Caco-2 (cell line): ENCODE data around the gene C3orf62. TPM values are rescaled to one million over a fixed set of nuclear protein-coding genes. Genes with fewer than 3 reads are reported as not detected.

ENCODE experiments used
- BruUV-seq: library from RNA; stranded (reverse); fragments of 400-500 nt; replicated peaks from 2 replicates; lab custom pipeline; 2021; lab: Mats Ljungman, UMichigan
- CTCF ChIA-PET: fragments of 300-600 bp; sonication (Branson Sonifier 250); formaldehyde crosslinking; loops from one replicate; lab custom pipeline; 2022; ENCODE audit warnings: antibody characterized with exemption; lab: Charles Lee
- POLR2A ChIA-PET: fragments of 300-600 bp; sonication (Branson Sonifier 250); formaldehyde crosslinking; loops from one replicate; lab custom pipeline; 2022; ENCODE audit warnings: antibody characterized with exemption; lab: Charles Lee
- DNase-seq, 2 experiments: peaks; one replicate each; pipeline versions ENCODE4 v3.0.0 to v3.0.0-alpha.2; 2020 to 2022
- H3K27me3 ChIP-seq: replicated peaks from 2 replicates; pipeline ENCODE4 v1.6.0; 2011; ENCODE audit warnings: low read length; ENCODE audit not compliant: control insufficient read depth, insufficient read depth
- H3K36me3 ChIP-seq: 2 replicates; pipeline ENCODE4 v1.5.1; 2011; ENCODE audit warnings: low read length; ENCODE audit not compliant: control insufficient read depth, insufficient read depth
- H3K4me1 ChIP-seq: fragments of 250-450 bp; sonication (Bioruptor Pico); 2 replicates; pipeline ENCODE4 v1.5.1; 2020; ENCODE audit warnings: mild to moderate bottlenecking
- H3K4me3 ChIP-seq: 2 replicates; pipeline ENCODE4 v1.5.1; 2011; ENCODE audit warnings: low read depth, mild to moderate bottlenecking, control low read depth, low read length
- H3K9me3 ChIP-seq: fragments of 250-450 bp; sonication (Bioruptor Pico); 2 replicates; pipeline ENCODE4 v1.5.1; 2020; ENCODE audit warnings: mild to moderate bottlenecking, moderate library complexity
- H3K27ac Mint-ChIP-seq: one replicate; pipeline ENCODE4 v1.8.0; 2022; ENCODE audit warnings: mixed read lengths; ENCODE audit not compliant: unreplicated experiment
- H3K27me3 Mint-ChIP-seq: one replicate; pipeline ENCODE4 v1.8.0; 2022; ENCODE audit warnings: mixed read lengths; ENCODE audit not compliant: insufficient read depth, unreplicated experiment
- H3K36me3 Mint-ChIP-seq: one replicate; pipeline ENCODE4 v1.8.0; 2022; ENCODE audit warnings: mild to moderate bottlenecking, mixed read lengths; ENCODE audit not compliant: insufficient read depth, unreplicated experiment
- H3K4me1 Mint-ChIP-seq: one replicate; pipeline ENCODE4 v1.8.0; 2022; ENCODE audit warnings: low read depth, mixed read lengths; ENCODE audit not compliant: unreplicated experiment
- H3K4me3 Mint-ChIP-seq: one replicate; pipeline ENCODE4 v1.8.0; 2022; ENCODE audit warnings: mild to moderate bottlenecking, moderate library complexity, mixed read lengths; ENCODE audit not compliant: unreplicated experiment
- H3K9me3 Mint-ChIP-seq: one replicate; pipeline ENCODE4 v1.8.0; 2022; ENCODE audit warnings: mixed read lengths; ENCODE audit not compliant: unreplicated experiment
- intact Hi-C: fragments of 100-400 bp; cut with micrococcal nuclease; formaldehyde crosslinking; loops from one replicate; pipeline ENCODE4 v1.10.0; 2022; ENCODE audit not compliant: unreplicated experiment
- total RNA-seq: library from RNA; stranded (reverse); gene quantifications from 2 replicates; pipeline ENCODE4 v1.2.3, GENCODE V29; 2022
- TF ChIP-seq, protein P1 (sequence below), 2 experiments: fragments of 200-600 bp in 1 of 2; IDR thresholded peaks; 1 replicate in 1 of 2; 2 replicates in 1 of 2; pipeline versions ENCODE4 v1.5.1 to v1.8.0; 2011 to 2022; ENCODE audit warnings: antibody characterized with exemption in 1 of 2, control low read depth in 1 of 2, inconsistent platforms in 1 of 2, low read depth in 1 of 2, low read length in 1 of 2, mild to moderate bottlenecking in 1 of 2, moderate library complexity in 1 of 2; ENCODE audit not compliant: insufficient read depth in 1 of 2, severe bottlenecking in 1 of 2, unreplicated experiment in 1 of 2

C3orf62 gene
- total RNA-seq, 1 experiment from 2014 or later, result 6.5 TPM

DNA sequence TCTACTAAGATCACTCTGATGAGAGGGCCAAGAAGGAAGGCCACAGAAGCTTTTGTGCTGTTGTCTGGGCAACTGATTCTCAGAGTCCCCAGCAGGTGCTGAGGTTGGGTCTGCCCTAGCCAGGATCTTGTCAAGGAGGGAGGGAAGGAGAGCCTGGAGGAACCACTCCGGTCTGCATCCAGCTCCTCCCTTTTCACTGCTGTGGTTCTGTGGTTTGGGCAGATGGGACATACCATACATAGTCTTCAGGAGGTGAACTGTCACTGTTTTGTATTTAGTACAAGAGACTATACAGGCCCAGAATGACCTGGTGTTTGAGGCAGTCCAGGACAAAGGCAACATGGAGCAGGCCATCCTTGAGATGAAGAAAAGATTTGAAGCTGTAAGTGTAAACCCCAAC lies 21.9 kb downstream of the C3orf62 start:
- ChIA-PET POLR2A (interaction anchor here (0.6 kb wide), 1 partner anchor 54 kb away, joined by 3 read pairs; no protein-coding TSS in a partner anchor), CTCF (no interaction called here)
- Histone ChIP-seq H3K4me3 (no peak overlapping the region), H3K9me3 (no peaks in the 10 kb centered on the region), H3K27me3 (no peaks in the 10 kb centered on the region), H3K36me3 (no peaks in the 10 kb centered on the region), H3K4me1 (no peaks in the 10 kb centered on the region)
- DNase-seq, result no peak
- Mint-ChIP-seq H3K36me3 (no peaks in the 10 kb centered on the region), H3K9me3 (no peaks in the 10 kb centered on the region), H3K27ac (no peak overlapping the region), H3K4me1 (no peaks in the 10 kb centered on the region), H3K27me3 (no peaks in the 10 kb centered on the region), H3K4me3 (no peak overlapping the region)
- TF ChIP-seq, protein P1, sequence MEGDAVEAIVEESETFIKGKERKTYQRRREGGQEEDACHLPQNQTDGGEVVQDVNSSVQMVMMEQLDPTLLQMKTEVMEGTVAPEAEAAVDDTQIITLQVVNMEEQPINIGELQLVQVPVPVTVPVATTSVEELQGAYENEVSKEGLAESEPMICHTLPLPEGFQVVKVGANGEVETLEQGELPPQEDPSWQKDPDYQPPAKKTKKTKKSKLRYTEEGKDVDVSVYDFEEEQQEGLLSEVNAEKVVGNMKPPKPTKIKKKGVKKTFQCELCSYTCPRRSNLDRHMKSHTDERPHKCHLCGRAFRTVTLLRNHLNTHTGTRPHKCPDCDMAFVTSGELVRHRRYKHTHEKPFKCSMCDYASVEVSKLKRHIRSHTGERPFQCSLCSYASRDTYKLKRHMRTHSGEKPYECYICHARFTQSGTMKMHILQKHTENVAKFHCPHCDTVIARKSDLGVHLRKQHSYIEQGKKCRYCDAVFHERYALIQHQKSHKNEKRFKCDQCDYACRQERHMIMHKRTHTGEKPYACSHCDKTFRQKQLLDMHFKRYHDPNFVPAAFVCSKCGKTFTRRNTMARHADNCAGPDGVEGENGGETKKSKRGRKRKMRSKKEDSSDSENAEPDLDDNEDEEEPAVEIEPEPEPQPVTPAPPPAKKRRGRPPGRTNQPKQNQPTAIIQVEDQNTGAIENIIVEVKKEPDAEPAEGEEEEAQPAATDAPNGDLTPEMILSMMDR (IDR thresholded peaks at IDR 0.05; ENCODE audit: insufficient read depth in 1 of 2, low read depth in 1 of 2, low read length in 1 of 2, severe bottlenecking in 1 of 2, unreplicated experiment in 1 of 2), result no peak
- intact Hi-C loops, result loop anchor here (10.0 kb wide), 1 partner anchor 80 kb away; the partner anchor contains the start of gene KLHDC8B
- no TSS peak for BruUV-seq

DNA sequence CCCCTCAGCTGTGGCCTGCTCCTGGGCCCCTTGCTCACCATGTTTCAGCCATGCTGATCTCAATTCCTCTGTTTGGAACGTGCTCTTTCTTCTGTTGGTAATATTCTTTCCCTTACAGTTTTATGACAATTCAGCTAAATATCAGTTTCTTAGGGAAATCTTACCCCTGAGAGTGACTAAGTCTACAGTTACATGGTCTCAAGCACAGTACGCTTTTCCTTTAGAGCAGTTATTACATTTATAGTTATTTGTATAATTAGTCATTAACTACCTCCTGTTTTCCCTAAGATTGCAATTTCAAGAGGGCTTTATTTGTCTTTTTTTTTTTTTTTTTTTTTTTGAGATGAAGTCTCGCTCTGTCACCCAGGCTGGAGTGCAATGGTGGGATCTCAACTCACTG lies 23.5 kb downstream of the C3orf62 start:
- Mint-ChIP-seq H3K9me3 (no peaks in the 10 kb centered on the region), H3K4me1 (no peaks in the 10 kb centered on the region), H3K4me3 (no peak overlapping the region), H3K36me3 (no peaks in the 10 kb centered on the region), H3K27ac (no peak overlapping the region), H3K27me3 (no peaks in the 10 kb centered on the region)
- no peaks in the 10 kb centered on the region for H3K36me3 ChIP-seq
- POLR2A ChIA-PET, result no interaction called here
- no peaks in the 10 kb centered on the region for H3K27me3 ChIP-seq
- H3K9me3 ChIP-seq, result no peaks in the 10 kb centered on the region
- CTCF ChIA-PET, result no interaction called here
- intact Hi-C loops, result loop anchor here (10.0 kb wide), 1 partner anchor 79 kb away; the partner anchor contains the start of gene KLHDC8B
- H3K4me1 ChIP-seq, result no peaks in the 10 kb centered on the region
- TF ChIP-seq, protein P1 (IDR thresholded peaks at IDR 0.05; ENCODE audit: insufficient read depth in 1 of 2, low read depth in 1 of 2, low read length in 1 of 2, severe bottlenecking in 1 of 2, unreplicated experiment in 1 of 2), result no peak
- BruUV-seq, result no TSS peak
- DNase-seq, result no peak
- no peak overlapping the region for H3K4me3 ChIP-seq

DNA sequence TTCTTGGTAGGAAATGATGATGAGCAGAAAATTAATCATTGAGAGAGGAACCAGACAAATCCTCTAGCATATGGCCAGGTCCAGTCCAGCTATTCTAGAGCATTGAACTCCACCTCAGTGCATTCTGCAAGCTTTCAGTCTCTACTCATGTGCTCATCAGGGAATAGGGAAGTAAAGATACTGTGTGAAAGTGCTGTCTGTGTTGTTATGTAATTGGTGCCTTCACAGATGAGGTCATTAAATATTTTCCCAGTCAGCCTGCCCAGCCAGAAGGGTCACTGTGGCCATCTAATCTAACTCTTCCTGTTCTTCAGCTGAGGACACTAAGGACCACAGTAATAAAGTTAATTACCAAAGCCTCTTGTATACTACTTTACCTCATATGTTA lies 28.2 kb downstream of the C3orf62 start:
- intact Hi-C loops, result no loop called here
- H3K36me3 Mint-ChIP-seq, result no peaks in the 10 kb centered on the region
- TF ChIP-seq, protein P1 (IDR thresholded peaks at IDR 0.05; ENCODE audit: insufficient read depth in 1 of 2, low read depth in 1 of 2, low read length in 1 of 2, severe bottlenecking in 1 of 2, unreplicated experiment in 1 of 2), result no peak
- no peak overlapping the region for H3K4me3 ChIP-seq
- H3K4me1 Mint-ChIP-seq, result no peaks in the 10 kb centered on the region
- no peaks in the 10 kb centered on the region for H3K27me3 Mint-ChIP-seq
- no peak overlapping the region for H3K27ac Mint-ChIP-seq
- no peaks in the 10 kb centered on the region for H3K27me3 ChIP-seq
- CTCF ChIA-PET, result no interaction called here
- H3K9me3 Mint-ChIP-seq, result no peaks in the 10 kb centered on the region
- no peaks in the 10 kb centered on the region for H3K9me3 ChIP-seq
- no peak overlapping the region for H3K4me3 Mint-ChIP-seq
- H3K36me3 ChIP-seq, result no peaks in the 10 kb centered on the region
- DNase-seq, result no peak
- H3K4me1 ChIP-seq, result no peaks in the 10 kb centered on the region
- POLR2A ChIA-PET, result interaction anchor here (0.6 kb wide), 1 partner anchor 163 kb away, joined by 3 read pairs; the partner anchor contains the start of gene TCTA
- BruUV-seq, result no TSS peak
